ENCODE data around the gene LGALS3. TPM values are rescaled to one million over a fixed set of nuclear protein-coding genes. Genes with fewer than 3 reads are reported as not detected.

Gene LGALS3
- total RNA-seq, 2 experiments from 2014 or later: 11.7 to 12.1 TPM

DNA sequence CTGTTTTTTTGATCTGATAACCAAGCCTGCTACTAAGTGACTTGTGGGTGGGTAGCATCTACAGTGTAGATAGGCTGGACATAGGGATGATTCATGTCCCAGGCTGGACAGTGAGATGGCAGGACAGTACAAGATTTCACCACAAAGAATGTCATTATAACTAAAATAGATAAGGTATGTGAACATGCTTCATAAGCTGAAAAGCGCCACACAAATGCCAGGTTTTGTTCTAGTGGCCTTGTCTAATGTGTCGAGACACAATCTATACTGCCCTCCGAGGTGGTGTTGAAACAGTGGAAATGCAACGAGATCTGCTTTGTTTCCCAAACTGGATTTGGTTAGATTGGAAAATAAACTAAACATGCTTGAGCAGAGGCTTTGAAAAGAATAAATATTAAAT is 4.4 kb downstream of the LGALS3 start:
- peaks cover 25% of the 10 kb centered on the region for H3K4me1 ChIP-seq (ENCODE audit: insufficient read depth, low read length)
- TF ChIP-seq, protein P1, sequence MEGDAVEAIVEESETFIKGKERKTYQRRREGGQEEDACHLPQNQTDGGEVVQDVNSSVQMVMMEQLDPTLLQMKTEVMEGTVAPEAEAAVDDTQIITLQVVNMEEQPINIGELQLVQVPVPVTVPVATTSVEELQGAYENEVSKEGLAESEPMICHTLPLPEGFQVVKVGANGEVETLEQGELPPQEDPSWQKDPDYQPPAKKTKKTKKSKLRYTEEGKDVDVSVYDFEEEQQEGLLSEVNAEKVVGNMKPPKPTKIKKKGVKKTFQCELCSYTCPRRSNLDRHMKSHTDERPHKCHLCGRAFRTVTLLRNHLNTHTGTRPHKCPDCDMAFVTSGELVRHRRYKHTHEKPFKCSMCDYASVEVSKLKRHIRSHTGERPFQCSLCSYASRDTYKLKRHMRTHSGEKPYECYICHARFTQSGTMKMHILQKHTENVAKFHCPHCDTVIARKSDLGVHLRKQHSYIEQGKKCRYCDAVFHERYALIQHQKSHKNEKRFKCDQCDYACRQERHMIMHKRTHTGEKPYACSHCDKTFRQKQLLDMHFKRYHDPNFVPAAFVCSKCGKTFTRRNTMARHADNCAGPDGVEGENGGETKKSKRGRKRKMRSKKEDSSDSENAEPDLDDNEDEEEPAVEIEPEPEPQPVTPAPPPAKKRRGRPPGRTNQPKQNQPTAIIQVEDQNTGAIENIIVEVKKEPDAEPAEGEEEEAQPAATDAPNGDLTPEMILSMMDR (IDR thresholded peaks at IDR 0.05): no peak
- peaks cover 6 to 11% of the 10 kb centered on the region in 2 experiments for H3K27me3 ChIP-seq (ENCODE audit: control insufficient read depth in 1 of 2, insufficient read depth in 2 of 2, low read length in 2 of 2)
- H3K9me3 Mint-ChIP-seq: no peaks in the 10 kb centered on the region
- DNase-seq: peak in 1 of 14 experiments; percentile 21
- H3K27ac Mint-ChIP-seq: no peak overlapping the region
- ChIA-PET POLR2A (no interaction called here), CTCF (no interaction called here)
- H3K36me3 Mint-ChIP-seq (ENCODE audit: low read depth): no peaks in the 10 kb centered on the region
- no peak for ATAC-seq (ENCODE audit: poor library complexity)
- no peak overlapping the region for H3K27ac ChIP-seq (ENCODE audit: low read depth in 1 of 2, low read length in 2 of 2)
- no peaks in the 10 kb centered on the region for H3K36me3 ChIP-seq (ENCODE audit: insufficient read depth, low read length)
- H3K4me3 Mint-ChIP-seq: no peak overlapping the region
- H3K27me3 Mint-ChIP-seq: peaks cover 31% of the 10 kb centered on the region
- H3K9me3 ChIP-seq (ENCODE audit: control insufficient read depth in 1 of 2, insufficient read depth in 1 of 2, low read length in 2 of 2): no peaks in the 10 kb centered on the region
- no peak overlapping the region for H3K4me3 ChIP-seq (ENCODE audit: low read length)
- H3K4me1 Mint-ChIP-seq (ENCODE audit: low read depth): peaks cover 4% of the 10 kb centered on the region
- intact Hi-C loops (cut with DNase I, micrococcal nuclease): no loop called here

DNA sequence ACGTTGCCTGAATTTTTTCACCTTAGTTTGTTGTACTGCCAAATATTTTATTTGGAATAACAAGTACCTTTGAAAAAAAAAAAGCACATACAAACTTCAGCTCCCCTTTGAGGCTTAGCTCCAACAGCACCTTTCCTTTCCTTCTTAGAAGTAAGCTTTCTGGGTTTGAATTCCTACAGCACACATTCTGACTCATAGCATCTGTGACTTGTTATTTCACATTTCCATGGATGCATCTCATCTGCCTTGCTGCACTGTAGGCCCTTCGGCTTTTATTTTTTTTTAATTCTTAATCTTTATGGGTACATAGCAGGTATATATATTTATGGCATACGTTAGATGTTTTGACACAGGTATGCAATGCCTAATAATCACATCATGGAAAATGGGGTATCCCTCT is 7.2 kb downstream of the LGALS3 start:
- Mint-ChIP-seq H3K27me3 (peaks cover 9% of the 10 kb centered on the region), H3K4me3 (no peak overlapping the region), H3K9me3 (no peaks in the 10 kb centered on the region), H3K27ac (no peak overlapping the region), H3K4me1 (ENCODE audit: low read depth) (no peaks in the 10 kb centered on the region), H3K36me3 (ENCODE audit: low read depth) (no peaks in the 10 kb centered on the region)
- ATAC-seq (ENCODE audit: poor library complexity) (no peak), DNase-seq (no peak)
- Histone ChIP-seq H3K27ac (ENCODE audit: low read depth in 1 of 2, low read length in 2 of 2) (no peak overlapping the region), H3K9me3 (ENCODE audit: control insufficient read depth in 1 of 2, insufficient read depth in 1 of 2, low read length in 2 of 2) (no peaks in the 10 kb centered on the region), H3K27me3 (ENCODE audit: control insufficient read depth in 1 of 2, insufficient read depth in 2 of 2, low read length in 2 of 2) (no peaks in the 10 kb centered on the region), H3K4me3 (ENCODE audit: low read length) (no peak overlapping the region), H3K4me1 (ENCODE audit: insufficient read depth, low read length) (peaks cover 6% of the 10 kb centered on the region), H3K36me3 (ENCODE audit: insufficient read depth, low read length) (peaks cover 13% of the 10 kb centered on the region)
- ChIA-PET POLR2A (no interaction called here), CTCF (no interaction called here)
- intact Hi-C loops (cut with DNase I, micrococcal nuclease): no loop called here
- TF ChIP-seq, protein P1 (IDR thresholded peaks at IDR 0.05): no peak

DNA sequence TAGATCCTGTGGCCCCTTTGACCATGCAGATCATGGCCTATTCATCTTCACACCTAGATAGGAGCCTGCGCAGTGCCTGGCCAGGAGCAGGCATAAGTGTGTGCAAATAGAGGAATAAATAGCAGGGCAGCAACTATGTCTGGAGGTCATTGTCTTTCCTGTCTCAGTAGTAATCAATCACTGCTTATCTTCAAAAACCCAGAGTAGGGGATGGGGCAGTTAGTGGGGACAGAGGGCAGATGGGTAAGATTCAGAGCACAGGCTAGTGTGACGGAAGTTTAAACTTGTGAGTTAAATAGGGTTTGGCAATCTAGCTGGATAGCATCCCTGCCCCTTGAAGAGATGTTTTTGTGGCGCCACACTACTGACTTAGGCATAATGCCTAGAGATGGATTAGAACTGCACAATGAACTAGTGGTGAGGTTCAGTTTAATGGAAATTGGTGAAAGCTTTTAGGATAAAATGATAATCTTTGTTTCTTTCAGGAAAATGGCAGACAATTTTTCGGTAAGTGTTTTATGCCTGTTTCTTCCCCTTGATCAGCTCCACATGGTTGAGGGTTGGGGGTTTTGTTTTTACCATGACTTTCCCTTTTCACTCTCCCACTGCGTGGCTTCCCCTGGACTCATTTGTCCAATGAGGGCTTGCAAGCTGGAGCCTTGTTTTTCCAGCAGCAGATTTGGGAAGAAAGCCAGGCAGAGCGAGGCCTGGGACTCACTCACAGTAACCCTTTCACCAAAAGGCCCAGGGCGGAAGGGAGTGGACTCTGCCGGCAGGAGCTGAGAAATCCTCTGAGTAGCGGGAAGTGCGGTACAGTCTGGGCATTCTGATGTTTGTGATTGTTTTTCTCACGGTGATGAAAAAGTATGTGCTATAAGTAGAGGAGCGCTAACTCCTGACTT is 8.1 kb downstream of the LGALS3 start:
- no peak overlapping the region for H3K4me3 Mint-ChIP-seq
- Histone ChIP-seq H3K27ac (ENCODE audit: low read depth in 1 of 2, low read length in 2 of 2) (no peak overlapping the region), H3K9me3 (ENCODE audit: control insufficient read depth in 1 of 2, insufficient read depth in 1 of 2, low read length in 2 of 2) (no peaks in the 10 kb centered on the region), H3K27me3 (ENCODE audit: control insufficient read depth in 1 of 2, insufficient read depth in 2 of 2, low read length in 2 of 2) (no peaks in the 10 kb centered on the region), H3K4me3 (ENCODE audit: low read length) (no peak overlapping the region), H3K36me3 (ENCODE audit: insufficient read depth, low read length) (peaks cover 15% of the 10 kb centered on the region), H3K4me1 (ENCODE audit: insufficient read depth, low read length) (no peaks in the 10 kb centered on the region)
- H3K9me3 Mint-ChIP-seq: no peaks in the 10 kb centered on the region
- ATAC-seq (ENCODE audit: poor library complexity) (no peak), DNase-seq (no peak)
- no peaks in the 10 kb centered on the region for H3K36me3 Mint-ChIP-seq (ENCODE audit: low read depth)
- TF ChIP-seq, protein P1 (IDR thresholded peaks at IDR 0.05): no peak
- peaks cover under 1% of the 10 kb centered on the region for H3K27me3 Mint-ChIP-seq
- ChIA-PET CTCF (no interaction called here), POLR2A (interaction anchor here (1.3 kb wide), 1 partner anchor 18 kb away, joined by 8 read pairs; no protein-coding TSS in a partner anchor)
- no peak overlapping the region for H3K27ac Mint-ChIP-seq
- intact Hi-C loops (cut with DNase I, micrococcal nuclease): no loop called here
- H3K4me1 Mint-ChIP-seq (ENCODE audit: low read depth): no peaks in the 10 kb centered on the region
